Cardiac septum (tissue), 1 donor: ENCODE results near the gene FCHSD2. TPM values are rescaled to one million over a fixed set of nuclear protein-coding genes. Genes with fewer than 3 reads are reported as not detected.
"Not testable (repeated sequence)": the region's sequence is repeated elsewhere in the genome, so short reads cannot be mapped to it uniquely, and the experiment has no call there.

ENCODE experiments used
- DNase-seq: peaks from one replicate; pipeline ENCODE4 v3.0.0-alpha.2; 2020; ENCODE audit warnings: low spot score
- intact Hi-C: fragments of 100-400 bp; cut with DNase I; formaldehyde crosslinking; loops from one replicate; pipeline ENCODE4 v1.14.0; 2022
- total RNA-seq: library from RNA; stranded (reverse); fragmentation: NEBNext Ultra II Directional; extraction: Animal tissue kit (Norgen Biotek cat#: 25700); gene quantifications from one replicate; pipeline ENCODE4 v1.2.1, GENCODE V29; 2021
- donor health status: DM: no; HTN: no; CAD: no.

FCHSD2 gene
- total RNA-seq, 1 donor from 2014 or later = 56.6 TPM

DNA sequence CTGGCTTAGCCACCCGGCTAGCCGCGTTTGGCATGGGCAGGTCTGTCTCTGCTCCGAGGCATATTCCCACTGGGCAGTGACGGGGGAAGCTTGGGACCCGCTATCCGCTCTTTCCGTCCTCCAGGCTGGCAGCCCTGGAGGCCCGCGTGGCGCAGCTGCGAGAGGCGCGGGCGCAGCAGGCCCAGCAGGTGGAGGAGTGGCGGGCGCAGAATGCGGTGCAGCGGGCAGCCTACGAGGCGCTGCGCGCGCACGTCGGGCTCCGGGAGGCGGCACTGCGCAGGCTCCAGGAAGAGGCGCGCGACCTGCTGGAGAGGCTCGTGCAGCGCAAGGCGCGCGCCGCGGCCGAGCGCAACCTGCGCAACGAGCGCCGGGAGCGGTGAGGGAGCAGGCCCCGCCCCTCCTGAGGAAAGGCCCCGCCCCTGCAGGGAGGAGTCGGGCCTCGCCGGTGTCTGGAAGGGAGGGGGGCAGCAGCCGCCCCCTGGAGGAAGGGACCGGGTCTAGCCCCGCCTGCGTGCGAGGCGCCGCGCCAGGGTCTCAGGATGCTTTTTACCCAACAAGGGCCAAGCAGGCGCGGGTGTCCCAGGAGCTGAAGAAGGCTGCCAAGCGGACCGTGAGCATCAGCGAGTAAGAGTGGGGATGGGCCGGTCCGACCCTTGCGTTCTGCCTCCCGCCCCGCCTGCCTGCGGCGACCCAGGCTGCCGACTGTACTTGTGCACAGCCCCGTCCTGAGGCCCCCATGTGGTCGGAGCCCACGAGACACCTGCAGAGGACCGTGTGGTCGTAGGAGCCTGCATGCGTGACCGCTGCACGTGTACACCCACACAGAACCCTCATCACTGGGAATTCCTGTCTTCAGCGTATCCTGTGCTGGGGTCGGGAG, 320.0 kb downstream of the FCHSD2 start:
- DNase-seq = peak; percentile 95
- intact Hi-C loops = no loop called here

DNA sequence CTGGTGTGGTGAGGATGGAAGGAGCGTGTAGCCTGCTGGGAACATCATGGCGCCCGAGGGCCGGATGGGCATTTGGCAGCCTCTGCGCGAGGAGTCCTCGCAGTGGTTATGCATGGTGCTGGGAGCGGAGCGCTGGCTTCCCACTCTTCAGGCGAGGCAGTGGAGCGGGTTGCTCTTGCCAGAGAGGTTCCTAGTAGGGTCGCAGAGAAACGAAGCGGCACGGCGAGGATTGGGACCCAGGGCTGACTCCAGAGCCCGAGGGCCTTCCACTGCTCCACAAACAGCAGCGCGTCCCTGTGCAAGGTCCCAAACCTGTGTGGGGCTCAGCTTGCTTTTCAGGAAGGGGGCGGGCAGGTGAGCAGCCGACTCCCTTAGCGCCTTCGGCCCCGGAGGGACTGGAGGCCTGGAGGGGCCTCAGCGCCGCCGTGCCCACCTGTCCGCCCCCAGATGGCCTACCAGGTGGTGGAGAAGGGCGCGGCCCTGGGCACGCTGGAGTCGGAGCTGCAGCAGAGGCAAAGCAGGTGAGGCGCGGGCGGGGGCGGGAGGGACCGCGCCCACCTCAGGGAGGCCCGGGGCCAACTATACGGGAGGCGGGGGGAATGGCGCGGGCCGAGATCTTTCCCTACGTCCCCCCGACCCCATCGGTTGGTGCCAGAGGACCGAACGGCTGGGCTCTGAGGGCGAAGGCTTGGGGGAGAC, 320.7 kb downstream of the FCHSD2 start:
- DNase-seq = no peak

DNA sequence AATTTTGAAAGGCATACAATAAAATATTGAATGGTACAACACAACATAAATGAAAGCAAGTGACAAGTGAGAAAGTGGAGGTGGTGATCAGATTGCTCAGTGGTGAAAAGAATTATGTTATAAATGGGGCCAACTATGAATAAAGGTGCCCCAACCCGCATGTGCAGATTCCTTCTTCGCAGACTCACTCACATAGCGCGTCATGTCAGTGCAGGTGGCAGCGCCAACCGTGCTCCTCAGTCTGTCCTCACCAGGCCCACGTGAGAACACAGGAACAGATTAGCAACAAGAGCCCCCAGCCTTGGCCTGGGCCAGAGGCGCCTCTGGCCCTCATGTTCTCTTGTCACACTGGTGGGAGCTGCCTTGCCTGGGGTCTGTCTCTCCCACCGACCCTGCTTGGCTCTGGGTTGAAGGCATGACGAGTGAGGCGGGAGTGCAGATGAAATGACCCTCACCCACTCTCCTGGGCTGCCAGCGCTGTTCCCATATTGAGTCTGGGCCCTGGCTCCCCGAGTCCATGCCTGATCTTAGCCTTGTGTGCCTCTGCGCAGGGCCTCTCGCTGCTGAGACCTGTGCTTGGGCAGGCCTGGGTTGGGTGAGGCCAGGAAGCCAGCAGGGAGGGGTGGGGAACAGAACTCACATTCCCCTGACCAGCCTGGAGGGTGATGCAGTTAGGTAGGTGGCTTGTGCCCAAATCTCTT, 321.5 kb downstream of the FCHSD2 start:
- intact Hi-C loops = no loop called here
- no peak for DNase-seq

More for the DNA sequence above, 320.7 kb downstream of the FCHSD2 start:
- intact Hi-C loops = no loop called here

DNA sequence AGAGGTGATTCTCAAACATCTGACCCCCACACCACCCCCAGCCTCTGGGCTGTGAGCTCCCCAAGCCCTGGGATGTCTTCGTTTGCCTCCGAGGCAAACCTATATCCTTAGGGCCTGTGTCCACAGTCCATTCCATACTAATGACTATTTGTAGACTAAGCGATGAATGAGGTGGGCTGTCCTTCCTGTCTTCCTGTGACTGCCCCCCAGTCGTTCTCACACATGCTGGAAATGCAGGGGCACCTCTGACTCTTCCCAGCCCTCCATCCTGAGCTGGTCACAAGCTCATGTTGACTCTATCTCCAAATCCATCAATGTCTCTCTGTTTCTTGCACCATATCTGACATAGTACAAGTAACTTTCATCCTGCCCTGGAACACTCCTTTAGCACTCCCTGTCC, 323.1 kb downstream of the FCHSD2 start:
- no peak for DNase-seq
- intact Hi-C loops = loop anchor here (10.0 kb wide), 1 partner anchor 594 kb away; the partner anchor contains the start of gene INPPL1

DNA sequence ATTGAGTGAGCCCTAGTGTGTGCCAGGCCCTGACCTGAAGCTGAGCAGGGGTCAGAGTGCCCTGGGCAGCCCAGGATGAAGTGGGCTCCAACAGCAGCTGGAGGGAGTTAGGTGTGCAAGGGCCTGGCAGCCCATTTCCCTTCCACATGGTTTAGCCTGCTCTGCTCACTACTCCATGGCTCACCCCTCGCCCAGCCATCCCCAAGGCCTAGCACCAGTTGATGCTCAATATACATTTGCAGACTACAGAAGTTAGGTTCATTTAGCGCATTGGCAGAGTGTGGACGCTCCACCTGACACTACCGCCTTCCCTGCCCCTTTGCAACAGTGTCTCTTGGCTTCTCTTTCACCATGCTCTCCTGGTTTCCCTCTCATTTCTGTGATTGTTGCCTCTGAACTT, 324.2 kb downstream of the FCHSD2 start:
- DNase-seq = no peak
- intact Hi-C loops = loop anchor here (10.0 kb wide), 1 partner anchor 593 kb away; the partner anchor contains the start of gene INPPL1

DNA sequence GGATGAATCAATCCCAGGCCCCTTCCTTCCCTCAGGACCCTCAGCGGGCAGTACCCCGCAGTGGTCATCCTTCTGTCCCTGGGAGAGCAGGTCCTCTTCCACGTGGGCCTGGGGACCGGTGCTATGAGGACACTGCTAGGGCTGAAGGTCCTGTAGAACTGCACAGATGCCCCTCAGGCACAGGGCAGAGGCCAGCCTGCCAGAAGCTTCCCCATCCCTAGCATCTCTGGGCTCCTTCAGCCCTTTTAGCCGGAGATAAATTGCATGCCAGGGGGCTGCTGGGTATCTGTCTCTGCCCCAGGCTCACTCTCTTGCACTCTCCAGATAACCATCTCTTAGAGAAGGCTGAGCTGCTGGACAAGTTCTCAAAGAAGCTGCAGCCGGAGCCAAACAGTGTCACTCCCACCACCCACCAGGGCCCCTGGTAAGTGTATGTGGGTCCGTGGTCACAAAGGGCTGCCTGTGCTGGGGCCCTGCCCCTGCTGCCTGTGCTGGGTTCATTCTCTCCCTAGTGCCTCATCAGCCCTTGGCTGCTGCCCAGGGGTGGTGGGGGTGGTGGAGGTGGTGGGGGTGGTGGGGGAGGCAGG, 325.6 kb downstream of the FCHSD2 start:
- DNase-seq = no peak

DNA sequence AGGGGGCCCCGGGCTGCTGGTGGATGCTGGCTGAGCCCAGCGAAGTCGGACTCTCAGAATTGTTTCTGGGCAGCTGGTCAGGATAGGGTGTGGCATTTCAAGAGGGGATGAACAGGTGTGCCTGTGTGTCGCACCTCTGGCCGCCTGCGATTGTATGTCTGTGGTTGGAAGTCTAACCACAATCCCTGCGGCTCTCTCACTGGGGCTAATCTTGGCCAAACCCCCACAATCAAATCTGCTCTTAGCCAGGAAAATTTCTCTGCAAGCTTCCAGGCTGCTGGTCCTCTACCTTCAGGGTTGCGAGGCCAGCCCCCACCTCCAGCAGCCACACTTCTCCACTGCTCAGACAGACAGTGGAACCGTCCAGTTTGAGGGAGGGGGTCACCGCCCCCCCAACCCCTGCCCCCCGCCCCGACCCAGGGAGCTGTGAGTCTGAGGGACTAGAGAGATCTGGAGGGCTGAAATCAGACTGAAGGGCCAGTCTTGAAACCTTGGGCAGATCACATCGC, 327.0 kb downstream of the FCHSD2 start:
- DNase-seq = no peak
- intact Hi-C loops = loop anchor here (10.0 kb wide), 1 partner anchor 590 kb away; the partner anchor contains the start of gene INPPL1

More for the DNA sequence above, 325.6 kb downstream of the FCHSD2 start:
- intact Hi-C loops = loop anchor here (10.0 kb wide), 1 partner anchor 592 kb away; the partner anchor contains the start of gene INPPL1

DNA sequence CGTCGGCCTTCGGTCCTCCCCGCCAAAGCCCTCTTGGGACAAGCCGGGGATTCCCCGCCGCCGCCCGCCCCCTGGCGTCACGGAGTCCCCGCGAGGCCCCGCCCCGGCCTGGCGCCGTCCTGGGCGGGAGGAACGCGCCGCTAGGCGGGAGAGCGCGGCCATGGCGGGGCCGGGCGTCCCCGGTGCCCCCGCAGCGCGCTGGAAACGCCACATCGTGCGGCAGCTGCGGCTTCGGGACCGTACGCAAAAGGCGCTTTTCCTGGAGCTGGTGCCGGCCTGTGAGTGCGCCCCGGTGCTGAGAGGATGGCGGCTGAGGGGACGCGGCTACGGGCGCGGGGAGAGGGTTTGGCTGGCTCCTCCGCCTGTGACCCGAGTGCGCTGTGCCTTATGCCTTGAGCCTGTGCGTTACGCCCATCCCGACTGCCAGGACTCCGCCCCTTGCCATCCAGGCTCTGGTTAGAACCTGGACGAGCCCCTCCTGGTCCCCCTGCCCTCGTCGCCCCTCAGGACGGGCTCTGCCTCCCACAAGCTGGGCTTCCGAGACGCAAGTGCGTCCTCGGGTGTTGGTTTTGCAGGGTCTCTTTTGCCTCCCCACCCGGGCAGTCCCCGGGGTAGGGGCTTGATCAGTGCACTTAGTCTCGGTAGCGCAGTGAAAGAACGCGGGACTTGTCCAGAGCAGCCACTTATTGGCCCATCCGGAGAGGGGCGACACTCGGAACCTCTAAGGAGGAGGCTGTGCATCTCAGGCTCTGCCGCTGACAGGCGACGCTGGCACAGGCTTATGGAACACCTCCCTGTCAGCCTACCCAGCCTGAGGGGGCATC, 327.6 kb downstream of the FCHSD2 start, which contains the start of gene ATG16L2:
ATG16L2 (plus strand) TSS at position 126 of the 824 bp plus-strand sequence; CDS start at position 161, 35 bp downstream.
- peak; percentile 96 for DNase-seq
- intact Hi-C loops = loop anchor here (10.0 kb wide), 1 partner anchor 590 kb away; the partner anchor contains the start of gene INPPL1

DNA sequence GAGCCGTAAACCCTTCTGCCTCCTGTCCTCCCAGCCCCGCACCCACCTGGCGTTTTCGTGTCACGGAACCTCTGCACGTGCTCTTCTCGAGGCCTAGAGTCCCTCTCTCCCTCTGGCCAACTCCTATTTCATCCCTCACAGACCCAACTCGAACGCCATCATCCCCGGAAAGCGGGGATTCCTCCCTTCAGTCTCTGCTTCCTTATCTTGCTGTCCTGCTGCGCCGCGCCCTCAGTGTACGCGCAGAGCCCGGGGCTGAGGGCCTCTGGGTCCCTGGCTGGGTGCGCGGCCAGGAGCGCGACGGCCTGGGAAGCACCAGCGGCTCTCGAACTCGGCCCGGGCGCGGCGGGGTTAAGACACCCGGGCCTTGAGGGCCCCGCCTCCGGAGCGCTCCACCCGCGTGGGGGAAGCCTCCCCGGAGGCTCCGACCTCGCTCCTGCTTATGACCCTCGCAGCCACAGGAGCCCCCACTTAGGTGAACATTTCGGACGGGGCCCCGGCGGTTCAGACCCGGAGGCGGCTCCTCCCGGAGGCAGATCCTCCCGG, 328.3 kb downstream of the FCHSD2 start:
- DNase-seq = no peak
- intact Hi-C loops = loop anchor here (10.0 kb wide), 1 partner anchor 589 kb away; the partner anchor contains the start of gene INPPL1

DNA sequence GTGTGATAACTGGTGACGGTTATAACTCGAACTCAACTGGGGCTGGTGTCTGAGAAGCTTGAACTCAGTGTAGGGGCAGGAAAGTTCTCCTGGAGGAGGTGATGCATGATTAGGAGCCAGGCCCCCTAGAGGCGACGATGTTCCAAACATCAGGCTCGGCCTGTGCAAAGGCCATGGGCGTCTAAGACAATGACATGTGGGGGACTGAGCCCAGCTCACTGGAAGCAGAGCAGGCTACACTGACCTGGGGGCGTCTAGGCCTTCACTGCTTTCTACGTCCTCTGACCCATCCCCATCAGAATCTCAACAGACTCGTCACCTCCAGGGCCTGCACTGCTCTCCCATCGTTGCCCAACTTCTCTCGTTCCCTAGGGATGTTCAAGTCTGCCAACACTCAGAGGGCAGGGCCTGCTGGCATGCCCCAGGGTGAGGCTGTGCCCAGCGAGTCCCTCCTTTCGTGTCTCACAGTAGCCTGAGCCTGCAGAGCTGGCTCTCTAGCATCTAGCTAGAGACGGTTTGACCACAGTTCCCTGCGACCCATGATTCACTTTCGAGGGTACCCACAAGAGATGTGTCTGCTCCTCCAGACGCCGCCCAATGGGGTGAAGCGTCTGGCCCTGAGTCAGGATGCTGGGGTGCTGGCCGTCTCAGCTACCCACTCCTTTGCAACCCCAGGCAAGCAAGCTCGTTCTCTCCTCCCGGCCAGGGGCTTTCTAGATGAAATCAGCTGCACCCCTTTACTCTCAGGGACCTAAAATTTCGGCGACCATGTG, 329.0 kb downstream of the FCHSD2 start:
- intact Hi-C loops = loop anchor here (10.0 kb wide), 1 partner anchor 588 kb away; the partner anchor contains the start of gene INPPL1
- DNase-seq = no peak

DNA sequence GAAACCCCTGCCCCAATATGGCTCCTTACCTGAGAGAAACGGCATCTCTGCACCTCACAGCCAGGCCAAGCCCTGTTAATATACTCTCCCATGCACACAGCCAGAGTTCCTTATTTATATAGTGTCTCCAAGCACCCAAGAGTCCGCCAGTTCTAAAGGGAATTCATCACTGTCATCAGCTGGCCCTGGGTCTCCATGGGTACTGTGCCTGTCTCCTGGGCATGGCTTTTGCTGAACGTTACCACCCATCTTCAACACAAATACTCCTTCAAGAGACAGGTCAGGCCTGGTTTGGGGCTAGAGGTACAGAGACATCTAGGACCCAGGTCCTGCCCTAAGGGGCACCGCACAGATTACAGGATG, 329.5 kb downstream of the FCHSD2 start:
- DNase-seq = no peak
- intact Hi-C loops = loop anchor here (10.0 kb wide), 1 partner anchor 588 kb away; the partner anchor contains the start of gene INPPL1

DNA sequence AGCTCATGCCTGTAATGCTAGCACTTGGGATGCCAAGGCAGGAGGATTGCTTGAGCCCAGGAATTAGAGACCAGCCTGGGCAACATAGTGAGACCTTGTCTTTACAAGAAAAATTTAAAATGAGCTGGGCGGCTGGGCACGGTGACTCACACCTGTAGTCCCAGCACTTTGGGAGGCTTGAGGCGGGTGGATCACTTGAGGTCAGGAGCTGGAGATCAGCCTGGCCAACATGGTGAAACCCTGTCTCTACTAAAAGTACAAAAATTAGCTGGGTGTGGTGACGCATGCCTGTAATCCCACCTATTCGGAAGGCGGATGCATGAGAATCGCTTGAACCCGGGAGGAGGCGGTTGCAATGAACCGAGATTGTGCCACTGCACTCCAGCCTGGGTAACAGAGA, 330.4 kb downstream of the FCHSD2 start:
- intact Hi-C loops = loop anchor here (10.0 kb wide), 1 partner anchor 587 kb away; the partner anchor contains the start of gene INPPL1
- not testable (repeated sequence) for DNase-seq

DNA sequence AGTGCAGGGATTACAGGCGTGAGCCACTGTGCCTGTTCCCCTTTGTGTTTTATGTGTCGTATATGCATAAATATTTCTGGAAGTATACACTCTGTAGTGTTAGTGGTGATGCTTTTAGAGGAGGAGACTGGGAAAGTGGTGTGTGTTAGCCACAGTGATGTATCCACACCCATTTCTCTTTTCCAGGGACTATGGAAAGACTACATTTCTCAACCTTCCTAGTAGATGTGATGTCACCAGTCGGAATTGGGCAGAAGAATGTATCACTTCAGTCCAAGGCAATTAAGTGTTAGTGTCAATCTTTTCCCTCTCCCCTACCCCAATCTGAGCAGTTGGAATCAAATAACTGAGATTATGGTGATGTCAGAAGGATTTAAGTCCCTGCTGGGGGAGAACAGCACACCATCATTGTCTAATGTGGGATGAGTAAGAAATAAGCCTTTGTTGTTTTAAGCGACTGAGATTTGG, 333.8 kb downstream of the FCHSD2 start:
- intact Hi-C loops = no loop called here
- no peak for DNase-seq

DNA sequence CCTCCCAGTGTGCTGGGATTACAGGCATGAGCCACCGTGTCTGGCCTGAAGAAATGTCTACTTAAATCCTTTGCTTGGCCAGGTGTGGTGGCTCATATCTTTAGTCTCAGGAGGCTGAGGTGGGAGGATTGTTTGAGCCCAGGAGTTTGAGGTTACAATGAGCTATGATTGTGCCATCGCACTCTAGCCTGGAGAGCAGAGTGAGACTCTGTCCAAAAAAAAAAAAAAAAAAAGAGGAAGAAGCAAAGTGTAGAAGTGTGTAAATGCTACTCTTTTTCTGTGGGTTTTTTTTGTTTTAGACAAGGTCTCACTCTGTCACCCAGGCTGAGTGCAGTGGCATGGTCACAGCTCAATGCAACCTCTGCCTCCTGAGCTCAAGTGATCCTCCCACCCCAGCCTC, 334.3 kb downstream of the FCHSD2 start:
- intact Hi-C loops = no loop called here
- no peak for DNase-seq

DNA sequence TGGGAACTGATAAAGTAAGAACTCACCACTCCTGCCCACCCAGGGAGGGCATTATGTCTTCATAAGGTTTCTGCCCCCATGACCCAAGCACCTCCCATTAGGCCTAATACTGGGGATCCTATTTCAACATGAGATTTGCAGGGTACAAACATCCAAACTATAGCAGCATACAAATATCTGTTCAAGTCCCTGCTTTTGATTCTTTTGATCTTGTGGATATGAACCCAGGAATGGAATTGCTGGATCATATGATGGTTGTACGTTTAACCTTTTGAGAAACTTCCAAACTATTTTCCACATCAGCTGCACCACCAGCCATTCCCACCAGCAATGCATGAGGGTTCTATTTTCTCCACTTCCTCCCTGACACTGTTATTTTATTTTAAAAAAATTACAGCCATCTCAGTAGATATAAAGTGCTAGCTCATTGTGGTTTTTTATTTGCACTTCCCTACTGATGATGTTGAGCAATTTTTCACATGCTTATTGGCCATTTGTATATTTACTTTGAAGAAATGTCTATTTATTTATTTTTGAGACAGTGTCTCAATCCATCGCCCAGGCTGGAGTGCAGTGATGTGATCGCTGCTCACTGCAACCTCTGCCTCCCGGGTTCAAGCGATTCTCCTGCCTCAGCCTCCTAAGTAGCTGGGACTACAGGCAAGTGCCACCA, 335.0 kb downstream of the FCHSD2 start:
- intact Hi-C loops = no loop called here
- DNase-seq = no peak

DNA sequence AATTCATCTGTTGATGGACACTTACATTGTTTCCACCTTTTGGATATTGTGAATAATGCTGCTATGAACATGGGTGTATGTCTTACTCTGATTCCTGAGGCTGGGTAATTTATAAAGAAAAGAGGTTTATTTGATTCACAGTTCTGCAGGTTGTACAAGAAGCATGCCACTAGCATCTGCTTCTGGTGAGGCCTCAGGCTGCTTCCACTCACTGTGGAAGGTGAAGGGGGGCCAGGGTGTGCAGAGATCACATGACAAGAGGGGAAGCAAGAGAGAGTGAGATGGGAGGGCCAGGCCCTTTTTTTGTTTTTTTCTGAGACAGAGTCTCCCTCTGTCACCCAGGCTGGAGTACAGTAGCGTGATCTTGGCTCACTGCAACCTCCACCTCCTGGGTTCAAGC, 335.7 kb downstream of the FCHSD2 start:
- DNase-seq, intact Hi-C loops: not testable (repeated sequence)
